HepG2 (cell line): ENCODE measurements around the gene CNBD2. TPM values are rescaled to one million over a fixed set of nuclear protein-coding genes. Genes with fewer than 3 reads are reported as not detected.

Experiments used
- ATAD3A ChIP-seq: sonication (generic); formaldehyde crosslinking; IDR thresholded peaks from 2 replicates; pipeline ENCODE4 v1.4.0; 2020; ENCODE audit warnings: missing genetic modification reagents
- ETV6 ChIP-seq: sonication (generic); formaldehyde crosslinking; conservative IDR thresholded peaks from 2 replicates; pipeline ENCODE4 v1.4.0; 2020; ENCODE audit warnings: missing genetic modification reagents
- HDAC2 ChIP-seq: sonication (generic); formaldehyde crosslinking; IDR thresholded peaks from 2 replicates; pipeline ENCODE4 v1.4.0; 2020; ENCODE audit warnings: missing genetic modification reagents
- NFATC3 ChIP-seq: sonication (generic); formaldehyde crosslinking; IDR thresholded peaks from 2 replicates; pipeline ENCODE4 v1.5.1; 2020; ENCODE audit warnings: mild to moderate bottlenecking, missing genetic modification reagents
- NR2C2 ChIP-seq: sonication (generic); formaldehyde crosslinking; IDR thresholded peaks from 2 replicates; pipeline ENCODE4 v1.4.0; 2020; ENCODE audit warnings: missing genetic modification reagents, mild to moderate bottlenecking, moderate library complexity, borderline replicate concordance
- PLRG1 ChIP-seq: fragments of 450-650 bp; conservative IDR thresholded peaks from 2 replicates; pipeline ENCODE4 v1.6.1; 2016
- POLR2A ChIP-seq, 2 experiments: IDR thresholded peaks; 2 replicates each; pipeline ENCODE4 v1.6.1; 2011; ENCODE audit warnings: low read depth in 2 of 2, low read length in 2 of 2, mild to moderate bottlenecking in 1 of 2, moderate library complexity in 1 of 2; ENCODE audit not compliant: insufficient read depth in 1 of 2
- RFXANK ChIP-seq: IDR thresholded peaks from 2 replicates; pipeline ENCODE4 v1.6.1; 2016
- ZBTB1 ChIP-seq: sonication (generic); formaldehyde crosslinking; IDR thresholded peaks from 2 replicates; pipeline ENCODE4 v1.4.0; 2020; ENCODE audit warnings: missing genetic modification reagents, borderline replicate concordance
- ZFAT ChIP-seq: sonication (generic); formaldehyde crosslinking; conservative IDR thresholded peaks from 2 replicates; pipeline ENCODE4 v1.8.1; 2023; ENCODE audit warnings: missing genetic modification reagents, inconsistent platforms
- ZFP36L1 ChIP-seq: sonication (generic); formaldehyde crosslinking; IDR thresholded peaks from 2 replicates; pipeline ENCODE4 v1.8.0; 2022; ENCODE audit warnings: mild to moderate bottlenecking, missing genetic modification reagents, moderate library complexity
- ZNF777 ChIP-seq: sonication (generic); formaldehyde crosslinking; IDR thresholded peaks from 2 replicates; pipeline ENCODE4 v1.4.0; 2020; ENCODE audit warnings: missing genetic modification reagents
- ZNF850 ChIP-seq: sonication (generic); formaldehyde crosslinking; conservative IDR thresholded peaks from 2 replicates; pipeline ENCODE4 v1.9.0; 2021; ENCODE audit warnings: mild to moderate bottlenecking, missing genetic modification reagents
- polyA plus RNA-seq, 8 experiments: library from polyadenylated mRNA; depleted of rRNA in 3 of 8; stranded (reverse) in 7 of 8; unstranded in 1 of 8; fragments of >200 nt; fragmentation: Illumina TruSeq in 4 of 8; extraction: Trizol in 4 of 8; gene quantifications; 2 replicates each; pipeline versions ENCODE4 v1.2.1 to v1.2.3, GENCODE V29; 2011 to 2016; ENCODE audit warnings: low read depth in 4 of 8, missing spikeins in 1 of 8, mixed read lengths in 1 of 8; ENCODE audit not compliant: insufficient read depth in 1 of 8
- total RNA-seq, 5 experiments: library from RNA; depleted of rRNA; stranded (reverse); fragments of >200 nt; fragmentation: Illumina TruSeq; extraction: Trizol; gene quantifications; 2 replicates each; pipeline ENCODE4 v1.2.3, GENCODE V29; 2016; ENCODE audit warnings: low read depth in 1 of 5
- TF ChIP-seq, protein P1 (sequence below): sonication (generic); formaldehyde crosslinking; IDR thresholded peaks from 2 replicates; pipeline ENCODE4 v1.4.0; 2020; ENCODE audit warnings: mild to moderate bottlenecking, missing genetic modification reagents
- TF ChIP-seq, protein P2 (sequence below): sonication (generic); formaldehyde crosslinking; IDR thresholded peaks from 2 replicates; pipeline ENCODE4 v1.4.0; 2020; ENCODE audit warnings: mild to moderate bottlenecking, missing genetic modification reagents
- TF ChIP-seq, protein P3 (sequence below): sonication (generic); formaldehyde crosslinking; IDR thresholded peaks from 2 replicates; pipeline ENCODE4 v1.8.1; 2023; ENCODE audit warnings: mild to moderate bottlenecking, inconsistent platforms, moderate library complexity, missing genetic modification reagents, borderline replicate concordance

CNBD2 gene
- total and polyA plus RNA-seq, 2 of the 13 experiments (the other 11 are each of a cell fraction or from before 2014, with no cell fraction given): 12.4 to 22.8 TPM

DNA sequence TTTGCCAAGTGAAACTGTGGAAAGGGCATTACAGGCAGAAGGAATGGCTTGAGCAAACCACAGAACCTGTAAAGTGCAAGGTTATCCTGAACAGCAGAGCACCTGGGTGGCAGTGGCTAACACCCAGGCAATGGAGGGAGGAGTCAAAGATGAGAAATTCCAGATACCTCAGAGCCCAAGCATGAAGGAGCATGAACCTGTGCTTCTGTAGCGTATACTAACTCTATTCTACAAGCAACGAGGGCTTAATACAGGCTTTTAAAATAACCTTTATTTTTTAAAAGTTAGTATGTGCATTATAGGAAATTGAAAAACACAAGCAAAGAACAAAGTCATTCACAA is 77.0 kb downstream of the CNBD2 start (continued):
- TF ChIP-seq, protein P1, sequence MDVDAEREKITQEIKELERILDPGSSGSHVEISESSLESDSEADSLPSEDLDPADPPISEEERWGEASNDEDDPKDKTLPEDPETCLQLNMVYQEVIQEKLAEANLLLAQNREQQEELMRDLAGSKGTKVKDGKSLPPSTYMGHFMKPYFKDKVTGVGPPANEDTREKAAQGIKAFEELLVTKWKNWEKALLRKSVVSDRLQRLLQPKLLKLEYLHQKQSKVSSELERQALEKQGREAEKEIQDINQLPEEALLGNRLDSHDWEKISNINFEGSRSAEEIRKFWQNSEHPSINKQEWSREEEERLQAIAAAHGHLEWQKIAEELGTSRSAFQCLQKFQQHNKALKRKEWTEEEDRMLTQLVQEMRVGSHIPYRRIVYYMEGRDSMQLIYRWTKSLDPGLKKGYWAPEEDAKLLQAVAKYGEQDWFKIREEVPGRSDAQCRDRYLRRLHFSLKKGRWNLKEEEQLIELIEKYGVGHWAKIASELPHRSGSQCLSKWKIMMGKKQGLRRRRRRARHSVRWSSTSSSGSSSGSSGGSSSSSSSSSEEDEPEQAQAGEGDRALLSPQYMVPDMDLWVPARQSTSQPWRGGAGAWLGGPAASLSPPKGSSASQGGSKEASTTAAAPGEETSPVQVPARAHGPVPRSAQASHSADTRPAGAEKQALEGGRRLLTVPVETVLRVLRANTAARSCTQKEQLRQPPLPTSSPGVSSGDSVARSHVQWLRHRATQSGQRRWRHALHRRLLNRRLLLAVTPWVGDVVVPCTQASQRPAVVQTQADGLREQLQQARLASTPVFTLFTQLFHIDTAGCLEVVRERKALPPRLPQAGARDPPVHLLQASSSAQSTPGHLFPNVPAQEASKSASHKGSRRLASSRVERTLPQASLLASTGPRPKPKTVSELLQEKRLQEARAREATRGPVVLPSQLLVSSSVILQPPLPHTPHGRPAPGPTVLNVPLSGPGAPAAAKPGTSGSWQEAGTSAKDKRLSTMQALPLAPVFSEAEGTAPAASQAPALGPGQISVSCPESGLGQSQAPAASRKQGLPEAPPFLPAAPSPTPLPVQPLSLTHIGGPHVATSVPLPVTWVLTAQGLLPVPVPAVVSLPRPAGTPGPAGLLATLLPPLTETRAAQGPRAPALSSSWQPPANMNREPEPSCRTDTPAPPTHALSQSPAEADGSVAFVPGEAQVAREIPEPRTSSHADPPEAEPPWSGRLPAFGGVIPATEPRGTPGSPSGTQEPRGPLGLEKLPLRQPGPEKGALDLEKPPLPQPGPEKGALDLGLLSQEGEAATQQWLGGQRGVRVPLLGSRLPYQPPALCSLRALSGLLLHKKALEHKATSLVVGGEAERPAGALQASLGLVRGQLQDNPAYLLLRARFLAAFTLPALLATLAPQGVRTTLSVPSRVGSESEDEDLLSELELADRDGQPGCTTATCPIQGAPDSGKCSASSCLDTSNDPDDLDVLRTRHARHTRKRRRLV (CRISPR knock-in tag): no peak
- no peak for TF ChIP-seq ZFAT
- TF ChIP-seq, protein P2, sequence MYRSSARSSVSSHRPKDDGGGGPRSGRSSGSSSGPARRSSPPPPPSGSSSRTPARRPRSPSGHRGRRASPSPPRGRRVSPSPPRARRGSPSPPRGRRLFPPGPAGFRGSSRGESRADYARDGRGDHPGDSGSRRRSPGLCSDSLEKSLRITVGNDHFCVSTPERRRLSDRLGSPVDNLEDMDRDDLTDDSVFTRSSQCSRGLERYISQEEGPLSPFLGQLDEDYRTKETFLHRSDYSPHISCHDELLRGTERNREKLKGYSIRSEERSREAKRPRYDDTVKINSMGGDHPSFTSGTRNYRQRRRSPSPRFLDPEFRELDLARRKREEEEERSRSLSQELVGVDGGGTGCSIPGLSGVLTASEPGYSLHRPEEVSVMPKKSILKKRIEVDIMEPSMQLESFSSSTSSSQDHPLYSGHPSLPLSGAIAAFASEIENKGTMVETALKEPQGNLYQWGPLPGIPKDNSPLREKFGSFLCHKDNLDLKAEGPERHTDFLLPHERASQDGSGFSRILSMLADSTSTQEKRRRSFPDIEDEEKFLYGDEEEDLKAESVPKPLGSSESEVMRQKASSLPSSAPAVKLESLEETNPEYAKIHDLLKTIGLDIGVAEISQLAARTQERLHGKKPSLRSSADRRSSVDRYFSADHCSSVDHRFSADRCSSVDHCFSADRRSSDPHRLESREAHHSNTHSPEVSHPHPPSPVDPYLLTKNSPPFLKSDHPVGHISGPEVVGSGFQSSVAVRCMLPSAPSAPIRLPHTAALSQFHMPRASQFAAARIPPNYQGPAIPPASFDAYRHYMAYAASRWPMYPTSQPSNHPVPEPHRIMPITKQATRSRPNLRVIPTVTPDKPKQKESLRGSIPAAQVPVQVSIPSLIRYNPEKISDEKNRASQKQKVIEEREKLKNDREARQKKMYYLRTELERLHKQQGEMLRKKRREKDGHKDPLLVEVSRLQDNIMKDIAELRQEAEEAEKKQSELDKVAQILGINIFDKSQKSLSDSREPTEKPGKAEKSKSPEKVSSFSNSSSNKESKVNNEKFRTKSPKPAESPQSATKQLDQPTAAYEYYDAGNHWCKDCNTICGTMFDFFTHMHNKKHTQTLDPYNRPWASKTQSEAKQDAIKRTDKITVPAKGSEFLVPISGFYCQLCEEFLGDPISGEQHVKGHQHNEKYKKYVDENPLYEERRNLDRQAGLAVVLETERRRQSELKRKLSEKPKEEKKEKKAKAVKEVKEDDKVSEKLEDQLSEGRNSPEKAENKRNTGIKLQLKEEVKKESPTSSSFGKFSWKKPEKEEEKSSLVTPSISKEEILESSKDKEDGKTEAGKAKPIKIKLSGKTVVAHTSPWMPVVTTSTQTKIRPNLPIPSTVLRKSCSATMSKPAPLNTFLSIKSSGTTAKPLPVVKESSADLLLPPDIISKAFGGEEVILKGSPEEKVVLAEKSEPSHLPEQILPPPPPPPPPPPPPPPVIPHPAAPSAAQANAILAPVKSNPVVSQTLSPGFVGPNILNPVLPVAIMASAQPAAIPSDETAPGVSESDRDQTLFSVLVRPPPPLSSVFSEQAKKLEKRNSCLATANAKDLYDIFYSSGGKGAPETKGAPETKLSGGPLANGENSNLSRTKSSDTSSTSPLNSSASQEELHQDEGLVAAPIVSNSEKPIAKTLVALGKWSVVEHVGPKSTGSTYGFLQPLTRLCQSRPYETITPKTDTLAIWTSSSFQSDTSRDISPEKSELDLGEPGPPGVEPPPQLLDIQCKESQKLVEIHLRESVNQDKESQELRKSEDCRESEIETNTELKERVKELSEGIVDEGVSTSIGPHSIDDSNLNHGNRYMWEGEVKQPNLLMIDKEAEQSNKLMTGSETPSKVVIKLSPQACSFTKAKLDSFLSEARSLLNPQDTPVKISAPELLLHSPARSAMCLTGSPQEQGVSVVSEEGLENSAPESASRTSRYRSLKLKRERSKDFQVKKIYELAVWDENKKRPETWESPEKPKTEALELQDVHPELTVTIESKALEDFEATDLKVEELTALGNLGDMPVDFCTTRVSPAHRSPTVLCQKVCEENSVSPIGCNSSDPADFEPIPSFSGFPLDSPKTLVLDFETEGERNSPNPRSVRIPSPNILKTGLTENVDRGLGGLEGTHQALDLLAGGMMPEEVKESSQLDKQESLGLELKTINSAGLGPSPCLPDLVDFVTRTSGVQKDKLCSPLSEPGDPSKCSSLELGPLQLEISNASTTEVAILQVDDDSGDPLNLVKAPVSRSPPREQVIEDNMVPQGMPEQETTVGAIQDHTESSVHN (CRISPR knock-in tag): no peak
- TF ChIP-seq PLRG1: no peak
- TF ChIP-seq NR2C2: no peak
- TF ChIP-seq ZFP36L1 (CRISPR knock-in tag): peak; percentile 19; the same call in 1 of the 2 replicates
- TF ChIP-seq ZNF850 (CRISPR knock-in tag): no peak
- 0 out of 2 replicates have a peak, but pooled peaks have one; percentile 4 for TF ChIP-seq NFATC3 (CRISPR knock-in tag)
- TF ChIP-seq HDAC2 (CRISPR knock-in tag): no peak
- TF ChIP-seq ZNF777: no peak
- TF ChIP-seq ATAD3A (CRISPR knock-in tag): no peak
- TF ChIP-seq RFXANK (CRISPR knock-in tag): 0 out of 2 replicates have a peak, but pooled peaks have one; percentile 58
- TF ChIP-seq ZBTB1 (CRISPR knock-in tag): no peak
- peak; percentile 61 to 74; a peak in 2 of 4 replicates for TF ChIP-seq POLR2A (IDR thresholded peaks at IDR 0.05; ENCODE audit: insufficient read depth in 1 of 2, low read depth in 2 of 2, low read length in 2 of 2)
- TF ChIP-seq ETV6 (CRISPR knock-in tag): no peak
- TF ChIP-seq, protein P3, sequence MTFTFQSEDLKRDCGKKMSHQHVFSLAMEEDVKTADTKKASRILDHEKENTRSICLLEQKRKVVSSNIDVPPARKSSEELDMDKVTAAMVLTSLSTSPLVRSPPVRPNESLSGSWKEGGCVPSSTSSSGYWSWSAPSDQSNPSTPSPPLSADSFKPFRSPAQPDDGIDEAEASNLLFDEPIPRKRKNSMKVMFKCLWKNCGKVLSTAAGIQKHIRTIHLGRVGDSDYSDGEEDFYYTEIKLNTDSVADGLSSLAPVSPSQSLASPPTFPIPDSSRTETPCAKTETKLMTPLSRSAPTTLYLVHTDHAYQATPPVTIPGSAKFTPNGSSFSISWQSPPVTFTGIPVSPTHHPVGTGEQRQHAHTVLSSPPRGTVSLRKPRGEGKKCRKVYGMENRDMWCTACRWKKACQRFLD (CRISPR knock-in tag): 0 out of 2 replicates have a peak, but pooled peaks have one; percentile 9
